ENCODE results near the gene MRPS9.

MRPS9 gene

DNA sequence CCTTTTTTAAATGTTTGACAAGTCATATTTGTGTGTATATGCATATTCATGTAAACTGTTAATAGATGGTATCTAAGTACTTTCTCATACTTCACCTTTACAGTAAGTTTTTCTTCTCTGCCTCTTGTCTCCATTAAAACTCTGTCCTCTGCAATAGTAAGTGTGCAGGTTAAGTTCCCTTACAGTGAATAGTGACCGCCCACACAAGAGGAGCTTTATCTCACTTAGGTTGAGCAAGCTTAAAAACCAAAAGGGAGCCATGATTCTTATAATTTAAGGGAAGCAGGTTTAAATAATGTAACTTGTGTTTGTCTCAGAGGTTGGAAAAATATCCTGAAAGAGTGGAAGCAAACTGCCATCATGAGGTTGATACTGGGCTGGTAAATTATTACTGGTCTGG lies 61.3 kb downstream of the MRPS9 start:
- Mint-ChIP-seq H3K9me3 (no peaks in the 10 kb centered on the region), H3K27me3 (ENCODE audit: low read depth) (no peaks in the 10 kb centered on the region), H3K4me3 (no peak overlapping the region), H3K4me1 (ENCODE audit: low read depth) (peaks cover 2% of the 10 kb centered on the region), H3K36me3 (ENCODE audit: low read depth) (peaks cover 7% of the 10 kb centered on the region), H3K27ac (no peak overlapping the region)

DNA sequence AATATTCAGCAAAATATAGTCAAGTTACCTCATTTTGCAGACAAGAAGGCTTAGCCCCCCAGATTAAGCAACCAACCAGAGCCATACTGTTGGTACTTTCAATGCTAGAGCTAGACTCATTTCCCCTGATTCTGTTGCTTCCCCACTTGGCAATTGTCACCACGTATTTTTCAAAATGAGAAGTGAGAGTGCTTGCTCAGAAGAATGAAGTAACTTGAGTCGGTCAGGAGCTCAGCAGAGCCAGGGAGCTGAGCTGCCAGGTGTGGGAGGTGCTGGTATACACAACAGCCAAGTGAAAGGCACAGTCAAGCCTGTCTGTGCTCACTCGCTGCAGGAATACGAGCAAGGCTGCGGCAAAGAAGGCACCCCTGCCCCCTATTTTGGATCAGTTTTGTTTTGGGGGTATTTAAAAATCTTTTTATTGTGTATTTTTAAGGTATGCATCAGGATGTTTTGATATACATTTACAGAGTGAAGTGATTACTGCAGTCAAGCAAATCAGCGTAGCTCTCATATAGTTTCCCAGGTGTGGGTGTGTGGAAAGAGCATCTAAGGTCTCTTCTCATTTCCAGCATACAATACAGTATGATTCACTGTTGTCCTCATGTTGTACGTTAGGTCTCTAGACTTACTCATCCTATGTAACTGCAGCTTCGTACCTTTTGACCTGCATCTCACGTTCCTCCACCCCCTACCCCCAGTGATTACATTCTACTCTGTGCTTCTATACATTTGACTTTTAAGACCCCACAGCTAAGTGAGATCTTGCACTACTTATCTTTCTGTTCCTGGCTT lies 62.4 kb downstream of the MRPS9 start:
- Mint-ChIP-seq H3K27me3 (ENCODE audit: low read depth) (no peaks in the 10 kb centered on the region), H3K36me3 (ENCODE audit: low read depth) (peaks cover 7% of the 10 kb centered on the region), H3K4me1 (ENCODE audit: low read depth) (peaks cover 2% of the 10 kb centered on the region), H3K27ac (no peak overlapping the region), H3K9me3 (no peaks in the 10 kb centered on the region), H3K4me3 (no peak overlapping the region)

DNA sequence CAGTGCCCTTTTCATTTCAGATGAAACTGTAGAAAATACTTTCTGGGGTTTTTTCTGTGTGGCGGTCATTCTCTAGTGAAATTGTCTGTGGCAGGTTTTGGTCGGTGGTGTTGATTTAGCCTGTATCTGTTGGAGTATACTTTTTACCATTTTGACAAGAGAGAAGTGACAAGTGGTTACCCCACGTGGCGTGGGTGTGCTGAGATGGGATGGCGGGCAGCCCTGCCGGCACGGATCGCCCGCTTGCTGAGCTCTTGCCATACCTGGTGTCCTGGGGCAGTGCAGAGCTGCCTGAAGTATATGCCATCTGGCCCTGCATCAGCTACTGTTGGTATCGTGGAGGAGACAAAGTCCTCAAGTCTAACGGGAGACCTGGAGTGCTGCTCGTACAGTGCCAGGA lies 64.1 kb downstream of the MRPS9 start:
- Mint-ChIP-seq H3K4me3 (no peak overlapping the region), H3K9me3 (no peaks in the 10 kb centered on the region), H3K27me3 (ENCODE audit: low read depth) (no peaks in the 10 kb centered on the region), H3K4me1 (ENCODE audit: low read depth) (peaks cover 2% of the 10 kb centered on the region), H3K36me3 (ENCODE audit: low read depth) (peaks cover 7% of the 10 kb centered on the region), H3K27ac (no peak overlapping the region)

DNA sequence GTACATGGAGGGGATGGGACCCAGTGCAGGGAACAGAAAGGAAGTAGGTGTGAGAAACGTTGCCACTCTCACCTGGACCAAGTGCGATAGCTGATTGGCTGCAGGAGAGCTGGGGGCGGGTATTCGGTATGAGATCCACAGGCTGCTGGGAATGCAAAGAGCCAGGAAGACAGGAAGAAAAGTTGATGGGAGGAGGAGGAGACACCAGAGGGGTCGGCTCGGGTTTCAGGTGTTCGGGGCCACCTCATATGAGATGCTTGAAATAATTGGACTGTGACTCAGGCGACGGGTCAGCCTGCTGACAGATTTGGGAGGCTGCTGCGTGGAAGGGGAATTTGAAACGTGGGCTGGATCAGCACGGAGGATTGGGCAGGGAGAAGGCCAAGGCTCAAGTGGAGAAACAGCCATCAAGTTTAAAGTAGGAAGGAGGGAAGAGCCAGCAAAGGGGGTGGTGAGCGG lies 65.1 kb downstream of the MRPS9 start:
- H3K4me1 Mint-ChIP-seq (ENCODE audit: low read depth) = peaks cover 2% of the 10 kb centered on the region

DNA sequence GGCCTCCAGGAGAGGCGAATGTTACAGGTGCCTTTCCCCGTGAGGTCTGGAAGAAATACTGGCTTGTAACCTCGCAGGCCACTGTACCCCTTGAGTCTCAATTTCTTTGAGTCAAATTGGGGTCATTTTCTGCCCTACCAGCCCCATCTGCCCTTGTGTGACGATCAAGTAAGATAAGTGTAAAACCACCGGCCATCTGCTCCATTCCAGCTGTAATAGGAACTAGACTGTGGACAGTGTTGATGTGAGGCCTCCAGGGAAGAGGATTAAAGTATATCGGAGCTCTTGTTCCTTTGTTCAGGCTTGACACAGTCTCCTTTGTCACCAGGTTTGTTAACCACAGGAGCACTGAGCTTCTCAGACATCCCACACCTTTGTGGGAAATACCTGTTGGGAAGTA lies 65.6 kb downstream of the MRPS9 start:
- Mint-ChIP-seq H3K4me3 (no peak overlapping the region), H3K4me1 (ENCODE audit: low read depth) (peaks cover 2% of the 10 kb centered on the region), H3K27ac (no peak overlapping the region), H3K36me3 (ENCODE audit: low read depth) (peaks cover 3% of the 10 kb centered on the region), H3K9me3 (no peaks in the 10 kb centered on the region), H3K27me3 (ENCODE audit: low read depth) (no peaks in the 10 kb centered on the region)

More for the DNA sequence above, 65.1 kb downstream of the MRPS9 start:
- H3K9me3 Mint-ChIP-seq = no peaks in the 10 kb centered on the region
- no peak overlapping the region for H3K27ac Mint-ChIP-seq
- H3K36me3 Mint-ChIP-seq (ENCODE audit: low read depth) = peaks cover 5% of the 10 kb centered on the region
- no peaks in the 10 kb centered on the region for H3K27me3 Mint-ChIP-seq (ENCODE audit: low read depth)
- no peak overlapping the region for H3K4me3 Mint-ChIP-seq

DNA sequence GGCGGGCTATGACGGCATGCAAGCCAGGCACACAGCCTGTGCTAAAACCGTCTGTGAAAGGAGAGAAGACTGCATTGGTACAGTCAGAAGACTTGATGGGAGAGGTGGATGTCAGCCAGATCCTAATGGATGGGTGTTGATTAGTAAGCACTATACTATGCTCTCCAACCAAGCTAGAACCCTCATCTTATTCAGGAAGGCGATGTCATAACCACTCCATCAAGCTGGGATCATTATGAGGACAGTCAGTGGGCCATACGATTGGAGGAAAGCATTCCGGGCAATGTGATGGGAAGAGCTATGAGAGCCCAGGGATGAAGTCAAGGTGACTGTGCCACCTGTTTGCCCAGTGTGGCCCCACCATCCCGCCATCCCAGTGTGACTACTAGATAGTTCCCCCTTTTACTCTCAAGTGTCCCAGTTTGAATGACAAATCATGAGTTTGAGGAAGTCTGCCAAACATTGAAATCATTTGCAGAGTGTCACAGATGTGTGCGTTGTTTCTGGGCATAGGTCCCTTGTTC lies 66.4 kb downstream of the MRPS9 start:
- Mint-ChIP-seq H3K4me1 (ENCODE audit: low read depth) (peaks cover 2% of the 10 kb centered on the region), H3K9me3 (no peaks in the 10 kb centered on the region), H3K27ac (no peak overlapping the region), H3K36me3 (ENCODE audit: low read depth) (peaks cover 3% of the 10 kb centered on the region), H3K27me3 (ENCODE audit: low read depth) (no peaks in the 10 kb centered on the region), H3K4me3 (no peak overlapping the region)

DNA sequence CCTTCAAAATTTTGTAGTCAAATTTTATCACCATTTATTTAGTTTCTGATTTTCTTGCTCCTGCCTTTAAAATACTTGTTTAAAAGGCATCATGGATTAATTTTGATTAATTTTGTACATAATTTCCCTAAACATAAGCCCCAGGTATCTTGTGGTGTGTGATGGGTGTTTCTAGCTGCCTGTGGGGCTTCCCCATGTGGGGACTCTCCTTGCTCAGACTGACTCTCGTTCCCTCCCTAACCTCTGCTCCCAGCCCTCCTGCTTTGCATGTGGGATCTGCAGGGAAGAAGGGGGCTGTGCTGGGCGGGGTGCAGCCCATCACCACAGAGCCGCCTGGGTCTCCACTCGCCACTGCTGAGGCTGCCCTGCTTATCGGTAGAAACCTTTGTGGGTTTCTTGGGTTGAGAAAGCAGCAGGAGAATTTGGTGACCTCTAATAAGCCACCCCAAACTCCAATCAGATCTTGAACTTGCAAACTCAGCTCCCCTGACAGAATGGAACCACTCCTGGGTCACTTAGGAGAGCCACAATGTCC lies 72.5 kb downstream of the MRPS9 start:
- Mint-ChIP-seq H3K27ac (no peak overlapping the region), H3K36me3 (ENCODE audit: low read depth) (no peaks in the 10 kb centered on the region), H3K4me3 (no peak overlapping the region), H3K9me3 (no peaks in the 10 kb centered on the region), H3K27me3 (ENCODE audit: low read depth) (no peaks in the 10 kb centered on the region), H3K4me1 (ENCODE audit: low read depth) (no peaks in the 10 kb centered on the region)

DNA sequence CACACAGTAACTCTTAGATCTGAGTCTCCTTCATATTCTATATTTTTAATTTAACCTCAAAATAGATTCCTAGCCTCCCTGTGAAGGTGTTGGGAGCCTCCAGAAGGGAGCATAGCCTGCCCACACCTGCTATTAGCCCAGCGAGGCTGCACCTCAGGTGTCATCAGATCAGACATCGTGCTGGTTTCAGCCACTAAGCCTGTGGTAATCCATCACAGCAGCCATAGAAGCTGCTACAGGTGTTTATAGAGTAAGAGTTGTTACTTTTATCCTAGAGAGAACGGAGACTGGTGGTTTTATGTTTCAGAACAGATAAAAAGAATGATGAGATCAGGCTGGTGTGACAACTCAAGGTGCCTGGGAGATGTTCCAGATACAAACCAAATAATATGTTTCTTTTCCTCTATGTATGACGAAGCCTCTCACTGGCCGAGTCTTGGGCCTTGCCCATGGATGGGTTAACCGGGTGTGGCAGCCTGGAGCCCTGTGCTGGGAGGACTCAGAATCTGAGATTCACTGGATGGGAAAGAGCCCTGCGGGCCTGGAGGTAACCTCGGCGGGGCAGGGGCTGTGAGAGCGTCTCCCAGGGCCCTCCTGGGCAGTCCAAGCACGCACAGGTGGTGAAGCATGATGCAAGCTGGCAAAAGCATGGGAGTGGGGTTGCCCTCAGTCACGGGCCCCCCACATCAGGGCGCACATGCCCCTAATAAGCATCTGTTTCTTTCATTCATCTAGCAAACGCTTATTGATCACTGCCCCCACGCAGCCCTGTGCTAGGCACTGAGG lies 73.7 kb downstream of the MRPS9 start:
- Mint-ChIP-seq H3K27ac (no peak overlapping the region), H3K9me3 (no peaks in the 10 kb centered on the region), H3K4me3 (no peak overlapping the region), H3K27me3 (ENCODE audit: low read depth) (no peaks in the 10 kb centered on the region), H3K36me3 (ENCODE audit: low read depth) (no peaks in the 10 kb centered on the region), H3K4me1 (ENCODE audit: low read depth) (no peaks in the 10 kb centered on the region)

DNA sequence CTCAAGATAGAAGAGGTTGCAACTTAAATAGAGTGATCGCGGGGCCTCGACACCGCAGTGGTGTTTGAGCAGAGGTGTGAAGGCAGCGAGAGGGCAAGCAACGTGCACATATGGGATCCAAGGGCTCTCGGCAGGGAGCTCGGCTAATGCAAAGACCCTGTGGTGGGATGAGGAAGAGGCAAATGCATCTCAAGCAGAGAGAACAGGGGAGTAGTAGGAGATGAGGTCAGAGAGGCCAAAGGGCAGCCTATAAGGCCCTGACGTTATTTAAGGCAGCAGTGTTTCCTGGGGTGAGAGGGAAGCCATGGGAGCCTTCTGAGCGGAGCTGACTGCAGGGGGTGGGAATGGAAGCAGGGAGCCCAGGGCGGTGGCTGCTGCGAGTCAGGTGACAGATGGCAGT lies 74.5 kb downstream of the MRPS9 start:
- Mint-ChIP-seq H3K36me3 (ENCODE audit: low read depth) (no peaks in the 10 kb centered on the region), H3K4me3 (no peak overlapping the region), H3K4me1 (ENCODE audit: low read depth) (no peaks in the 10 kb centered on the region), H3K27ac (no peak overlapping the region), H3K27me3 (ENCODE audit: low read depth) (no peaks in the 10 kb centered on the region), H3K9me3 (no peaks in the 10 kb centered on the region)

DNA sequence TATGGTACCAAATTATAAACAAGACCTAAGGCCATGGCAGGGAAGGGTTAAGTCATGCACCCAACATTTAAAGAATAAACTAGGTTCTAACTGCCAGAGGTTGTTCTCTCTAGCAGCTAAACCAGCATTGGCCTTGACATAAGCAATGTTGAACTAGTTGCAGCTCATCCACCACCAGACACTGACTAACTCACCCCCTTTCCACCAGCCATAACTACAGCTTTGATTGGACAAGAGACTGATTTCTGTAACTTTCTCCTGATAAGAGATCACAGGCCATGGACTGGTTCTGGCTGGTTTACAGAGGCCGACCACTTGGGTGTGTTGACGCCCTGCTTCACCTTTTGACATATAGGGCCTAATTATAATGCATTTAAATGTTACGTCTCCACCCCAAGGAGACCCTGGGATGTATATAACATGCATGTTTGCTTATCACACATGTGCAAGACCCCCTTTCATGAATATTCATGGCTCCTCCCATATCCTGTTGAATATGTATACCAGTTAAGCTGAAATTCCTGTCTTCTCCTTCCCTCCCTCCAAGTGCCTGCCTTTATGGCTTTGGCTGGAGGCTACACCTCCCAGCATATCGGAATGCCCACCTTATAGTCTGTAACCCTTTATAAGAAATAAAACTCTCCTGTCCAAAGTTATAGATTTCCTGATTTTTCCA lies 75.9 kb downstream of the MRPS9 start:
- Mint-ChIP-seq H3K4me1 (ENCODE audit: low read depth) (no peaks in the 10 kb centered on the region), H3K36me3 (ENCODE audit: low read depth) (no peaks in the 10 kb centered on the region), H3K9me3 (no peaks in the 10 kb centered on the region), H3K27ac (no peak overlapping the region), H3K27me3 (ENCODE audit: low read depth) (no peaks in the 10 kb centered on the region), H3K4me3 (no peak overlapping the region)

DNA sequence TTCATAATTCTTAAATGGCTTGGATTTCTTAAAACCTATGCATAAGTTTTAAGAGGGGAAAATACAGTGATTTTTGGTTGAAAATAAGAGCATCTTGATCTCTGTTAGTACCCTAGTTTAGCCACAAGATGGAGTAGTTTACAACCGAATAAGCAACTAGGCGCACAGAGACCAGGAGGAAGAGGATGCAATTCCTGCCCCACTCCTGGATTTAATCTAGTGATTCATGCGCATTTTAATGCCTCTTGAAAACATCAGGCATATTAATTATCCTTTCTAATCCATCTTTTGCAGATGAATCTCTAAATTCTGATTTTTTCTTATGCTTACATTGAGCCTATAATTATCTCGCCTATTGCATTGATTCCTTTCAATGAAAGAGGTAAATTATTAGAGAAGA lies 76.7 kb downstream of the MRPS9 start:
- no peaks in the 10 kb centered on the region for H3K4me1 Mint-ChIP-seq (ENCODE audit: low read depth)
- no peaks in the 10 kb centered on the region for H3K9me3 Mint-ChIP-seq
- no peak overlapping the region for H3K4me3 Mint-ChIP-seq
- H3K27me3 Mint-ChIP-seq (ENCODE audit: low read depth) = no peaks in the 10 kb centered on the region
- no peak overlapping the region for H3K27ac Mint-ChIP-seq
- H3K36me3 Mint-ChIP-seq (ENCODE audit: low read depth) = no peaks in the 10 kb centered on the region

DNA sequence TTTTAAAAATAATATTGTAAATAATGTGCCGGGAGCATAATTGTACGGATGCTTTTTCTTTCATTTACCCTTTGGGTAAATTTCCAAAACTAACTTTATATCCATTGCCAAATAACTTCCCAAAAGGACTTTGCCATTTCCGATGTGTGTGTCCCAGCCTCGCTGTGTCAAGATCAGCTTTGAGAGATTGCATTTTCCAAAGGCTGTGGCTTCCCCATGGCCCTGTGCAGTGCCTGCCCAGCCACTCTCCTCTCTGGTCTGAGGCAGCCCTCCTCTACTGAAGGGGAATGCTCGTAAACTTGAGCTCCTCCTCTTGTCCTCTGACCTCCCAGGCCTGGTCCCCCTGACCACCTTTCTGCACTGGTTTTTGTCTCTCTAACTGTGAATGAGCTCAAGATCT lies 78.5 kb downstream of the MRPS9 start:
- H3K27me3 Mint-ChIP-seq (ENCODE audit: low read depth) = no peaks in the 10 kb centered on the region
- H3K9me3 Mint-ChIP-seq = no peaks in the 10 kb centered on the region
- H3K27ac Mint-ChIP-seq = no peak overlapping the region
- H3K4me3 Mint-ChIP-seq = no peak overlapping the region
- H3K4me1 Mint-ChIP-seq (ENCODE audit: low read depth) = no peaks in the 10 kb centered on the region
- H3K36me3 Mint-ChIP-seq (ENCODE audit: low read depth) = no peaks in the 10 kb centered on the region

DNA sequence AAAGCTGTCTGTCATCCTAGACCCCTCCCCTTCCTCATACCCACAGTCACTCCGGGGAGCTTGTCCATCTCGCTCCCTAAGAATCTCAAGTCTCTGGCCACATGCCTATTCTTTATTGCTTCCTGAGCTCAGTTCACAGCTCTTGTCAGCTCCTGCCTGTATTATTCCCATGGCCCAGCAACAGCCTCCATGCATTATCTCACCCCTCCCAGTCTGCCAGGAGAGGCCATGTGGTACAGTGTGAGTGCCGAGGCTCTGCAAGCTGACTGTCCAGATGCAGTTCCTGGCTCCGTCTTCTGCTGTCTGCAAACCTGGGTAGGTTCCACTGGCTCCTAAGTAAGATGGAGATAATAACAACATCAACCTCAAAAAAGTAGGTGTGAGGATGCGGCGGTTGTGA lies 79.7 kb downstream of the MRPS9 start:
- Mint-ChIP-seq H3K27ac (no peak overlapping the region), H3K4me3 (no peak overlapping the region), H3K9me3 (no peaks in the 10 kb centered on the region), H3K27me3 (ENCODE audit: low read depth) (no peaks in the 10 kb centered on the region), H3K36me3 (ENCODE audit: low read depth) (no peaks in the 10 kb centered on the region), H3K4me1 (ENCODE audit: low read depth) (no peaks in the 10 kb centered on the region)

DNA sequence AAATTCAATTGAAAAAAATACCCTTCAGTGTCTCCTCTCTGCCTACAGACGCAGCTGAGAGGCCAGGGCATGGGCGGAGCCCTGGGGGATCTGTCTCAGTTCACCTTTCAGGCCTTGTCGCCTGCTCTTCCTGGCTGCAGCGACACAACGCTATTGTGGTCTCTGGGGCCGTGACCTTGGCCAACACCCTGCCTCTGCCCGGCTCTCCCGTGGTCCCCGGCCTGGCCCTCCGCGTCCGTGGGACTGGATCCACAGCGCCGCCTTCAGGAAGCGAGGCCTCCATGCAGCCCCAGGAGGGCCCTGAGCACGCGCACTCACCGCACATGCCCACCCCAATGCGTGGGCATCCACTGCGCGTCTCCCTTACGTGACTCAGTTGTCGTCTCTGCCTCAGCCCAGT lies 81.1 kb downstream of the MRPS9 start:
- Mint-ChIP-seq H3K4me1 (ENCODE audit: low read depth) (no peaks in the 10 kb centered on the region), H3K9me3 (no peaks in the 10 kb centered on the region), H3K36me3 (ENCODE audit: low read depth) (no peaks in the 10 kb centered on the region), H3K4me3 (no peak overlapping the region), H3K27ac (no peak overlapping the region), H3K27me3 (ENCODE audit: low read depth) (no peaks in the 10 kb centered on the region)

Data from T-helper 1 cell treated with Interleukin-12 subunit alpha and Interleukin-12 subunit beta and Interleukin-4 antibody, amounts not matched to agents 30 μg/mL and 1 μg/mL, for 36 hours (primary cell).